H9 (cell line): Measurements from ENCODE around the gene HIPK2. TPM values are rescaled to one million over a fixed set of nuclear protein-coding genes. Genes with fewer than 3 reads are reported as not detected.
A peak's percentile ranks its signal among the peaks of the same experiment; 100 is the strongest.

ENCODE experiments used
- DNase-seq: peaks from one replicate; pipeline ENCODE4 v3.0.0-alpha.2; 2017
- H2AFZ ChIP-seq: one replicate; pipeline ENCODE4 v1.6.1; 2013; ENCODE audit warnings: mild to moderate bottlenecking, low read length, control low read depth, moderate library complexity
- H2AK5ac ChIP-seq: 2 replicates; pipeline ENCODE4 v1.6.1; 2013; ENCODE audit warnings: low read length, control low read depth, mixed read lengths; ENCODE audit not compliant: insufficient read length
- H2BK120ac ChIP-seq: one replicate; pipeline ENCODE4 v1.6.1; 2013; ENCODE audit warnings: low read depth, mild to moderate bottlenecking, low read length, control low read depth, inconsistent platforms; ENCODE audit not compliant: poor library complexity, severe bottlenecking
- H2BK12ac ChIP-seq: 2 replicates; pipeline ENCODE4 v1.6.1; 2013; ENCODE audit warnings: low read length, control low read depth, mixed read lengths, low read depth; ENCODE audit not compliant: insufficient read length
- H2BK15ac ChIP-seq: 2 replicates; pipeline ENCODE4 v1.6.1; 2013; ENCODE audit warnings: low read depth, low read length, control low read depth
- H2BK20ac ChIP-seq: one replicate; pipeline ENCODE4 v1.6.1; 2013; ENCODE audit warnings: low read depth, mild to moderate bottlenecking, low read length, control low read depth, inconsistent platforms; ENCODE audit not compliant: poor library complexity, severe bottlenecking
- H2BK5ac ChIP-seq: 2 replicates; pipeline ENCODE4 v1.6.1; 2013; ENCODE audit warnings: low read length, control low read depth, mixed read lengths; ENCODE audit not compliant: insufficient read length
- H3K14ac ChIP-seq: 2 replicates; pipeline ENCODE4 v1.6.1; 2013; ENCODE audit warnings: low read length, control low read depth; ENCODE audit not compliant: insufficient read depth
- H3K18ac ChIP-seq: 2 replicates; pipeline ENCODE4 v1.6.1; 2013; ENCODE audit warnings: low read depth, mild to moderate bottlenecking, mixed read lengths, low read length, control low read depth; ENCODE audit not compliant: insufficient read length
- H3K23ac ChIP-seq: 2 replicates; pipeline ENCODE4 v1.6.1; 2013; ENCODE audit warnings: low read length, control low read depth, mixed read lengths, low read depth; ENCODE audit not compliant: insufficient read length
- H3K23me2 ChIP-seq: 2 replicates; pipeline ENCODE4 v1.6.1; 2013; ENCODE audit warnings: low read depth, mild to moderate bottlenecking, mixed read lengths, low read length, control low read depth; ENCODE audit not compliant: insufficient read length, poor library complexity, severe bottlenecking
- H3K27ac ChIP-seq: 2 replicates; pipeline ENCODE4 v1.5.1; 2013; ENCODE audit warnings: low read length, control low read depth, mixed read lengths, low read depth; ENCODE audit not compliant: insufficient read length
- H3K27me3 ChIP-seq: 2 replicates; pipeline ENCODE4 v1.6.1; 2013; ENCODE audit warnings: low read length, control low read depth, inconsistent platforms; ENCODE audit not compliant: insufficient read depth
- H3K4ac ChIP-seq: 2 replicates; pipeline ENCODE4 v1.6.1; 2013; ENCODE audit warnings: low read depth, mild to moderate bottlenecking, control low read depth, inconsistent platforms, low read length, moderate library complexity
- H3K4me1 ChIP-seq: 2 replicates; pipeline ENCODE4 v1.6.1; 2013; ENCODE audit warnings: low read length, control low read depth, inconsistent platforms; ENCODE audit not compliant: insufficient read depth
- H3K4me2 ChIP-seq: 2 replicates; pipeline ENCODE4 v1.6.1; 2013; ENCODE audit warnings: low read length, control low read depth, mixed read lengths; ENCODE audit not compliant: insufficient read length, insufficient read depth
- H3K56ac ChIP-seq: 2 replicates; pipeline ENCODE4 v1.6.1; 2013; ENCODE audit warnings: low read depth, mild to moderate bottlenecking, mixed read lengths, low read length, control low read depth; ENCODE audit not compliant: insufficient read length
- H3K79me1 ChIP-seq: 2 replicates; pipeline ENCODE4 v1.6.1; 2013; ENCODE audit warnings: low read depth, mild to moderate bottlenecking, moderate library complexity, low read length, control low read depth, inconsistent platforms; ENCODE audit not compliant: insufficient read depth, poor library complexity, severe bottlenecking
- H3K79me2 ChIP-seq: 2 replicates; pipeline ENCODE4 v1.6.1; 2013; ENCODE audit warnings: low read length, control low read depth, inconsistent platforms; ENCODE audit not compliant: insufficient read depth
- H3K9ac ChIP-seq: 2 replicates; pipeline ENCODE4 v1.6.1; 2013; ENCODE audit warnings: low read length, control low read depth, mixed read lengths; ENCODE audit not compliant: insufficient read length; ENCODE audit errors: extremely low read depth
- H3K9me3 ChIP-seq: one replicate; pipeline ENCODE4 v1.6.1; 2013; ENCODE audit warnings: low read depth, low read length, inconsistent platforms; ENCODE audit not compliant: control insufficient read depth
- H3T11ph ChIP-seq: one replicate; pipeline ENCODE4 v1.6.1; 2013; ENCODE audit warnings: mild to moderate bottlenecking, low read length, control low read depth, inconsistent platforms
- H4K20me1 ChIP-seq: one replicate; pipeline ENCODE4 v1.6.1; 2013; ENCODE audit not compliant: control insufficient read depth, insufficient read length, insufficient read depth
- H4K5ac ChIP-seq: 2 replicates; pipeline ENCODE4 v1.6.1; 2013; ENCODE audit warnings: low read depth, mild to moderate bottlenecking, mixed read lengths, low read length, control low read depth; ENCODE audit not compliant: insufficient read length
- H4K8ac ChIP-seq: replicated peaks from 2 replicates; pipeline ENCODE4 v1.6.1; 2013; ENCODE audit warnings: low read length, control low read depth, mixed read lengths, low read depth; ENCODE audit not compliant: insufficient read length
- H4K91ac ChIP-seq: 2 replicates; pipeline ENCODE4 v1.6.1; 2013; ENCODE audit warnings: low read depth, mild to moderate bottlenecking, moderate library complexity, mixed read lengths, low read length, control low read depth; ENCODE audit not compliant: insufficient read length
- H3K27ac Mint-ChIP-seq, 3 experiments: 2 replicates in 2 of 3; 3 replicates in 1 of 3; pipeline ENCODE4 v1.8.0; 2020 to 2021; ENCODE audit warnings: mixed read lengths in 3 of 3, mild to moderate bottlenecking in 1 of 3, moderate library complexity in 1 of 3
- H3K27me3 Mint-ChIP-seq: 2 replicates; pipeline ENCODE4 v1.8.0; 2021; ENCODE audit warnings: low read depth, mild to moderate bottlenecking, moderate library complexity, mixed read lengths
- H3K36me3 Mint-ChIP-seq, 3 experiments: 2 replicates in 2 of 3; 3 replicates in 1 of 3; pipeline ENCODE4 v1.8.0; 2020 to 2021; ENCODE audit warnings: low read depth in 3 of 3, mixed read lengths in 3 of 3; ENCODE audit not compliant: insufficient read depth in 1 of 3
- H3K4me1 Mint-ChIP-seq, 2 experiments: 2 replicates each; pipeline ENCODE4 v1.8.0; 2020; ENCODE audit warnings: mixed read lengths in 2 of 2
- H3K4me3 Mint-ChIP-seq, 2 experiments: 2 replicates in 1 of 2; 3 replicates in 1 of 2; pipeline ENCODE4 v1.8.0; 2020 to 2021; ENCODE audit warnings: mild to moderate bottlenecking in 2 of 2, mixed read lengths in 2 of 2, moderate library complexity in 1 of 2
- H3K9me3 Mint-ChIP-seq, 2 experiments: 2 replicates in 1 of 2; 3 replicates in 1 of 2; pipeline ENCODE4 v1.8.0; 2020; ENCODE audit warnings: mild to moderate bottlenecking in 2 of 2, mixed read lengths in 2 of 2, moderate library complexity in 1 of 2
- CTCF ChIP-seq: fragments of 200-600 bp; sonication (generic); conservative IDR thresholded peaks from 3 replicates; pipeline ENCODE4 v1.8.0; 2021; ENCODE audit warnings: antibody characterized with exemption, mild to moderate bottlenecking
- WGBS: extraction: QIAGEN DNeasy Blood & Tissue Kit; methylation state at CpG from one replicate; pipeline ENCODE4 v1.1.7; 2013; ENCODE audit warnings: missing lambda C conversion rate, low lambda C conversion rate, mixed read lengths; ENCODE audit not compliant: insufficient read length; ENCODE audit errors: extremely low coverage; 5-methylcytosine and 5-hydroxymethylcytosine counted together
- total RNA-seq: library from RNA; stranded (reverse); gene quantifications from 2 replicates; pipeline ENCODE4 v1.2.1, GENCODE V29; 2021

HIPK2 gene
- total RNA-seq, 1 experiment from 2014 or later, result 21.9 TPM

- H3K9me3 Mint-ChIP-seq, result no peaks in the 10 kb centered on the region
- Histone ChIP-seq H4K20me1 (no peaks in the 10 kb centered on the region), H3K79me2 (no peaks in the 10 kb centered on the region), H2AFZ (no peak overlapping the region), H3K4ac (no peak overlapping the region), H3K27me3 (no peaks in the 10 kb centered on the region), H2BK5ac (no peak overlapping the region), H3K9ac (no peak overlapping the region), H4K8ac (no peak overlapping the region), H4K5ac (no peak overlapping the region), H2BK120ac (no peak overlapping the region), H2BK15ac (no peak overlapping the region), H4K91ac (no peak overlapping the region), H3K4me1 (peaks cover 4% of the 10 kb centered on the region; the same call in 1 of the 2 replicates), H3K23me2 (no peaks in the 10 kb centered on the region), H3K14ac (no peak overlapping the region; the same call in 1 of the 2 replicates), H3K9me3 (no peaks in the 10 kb centered on the region), H3K4me2 (no peak overlapping the region), H3K27ac (no peak overlapping the region), H3K79me1 (no peaks in the 10 kb centered on the region), H3T11ph (no peak overlapping the region), H2AK5ac (no peak overlapping the region), H2BK12ac (no peak overlapping the region), H3K18ac (no peak overlapping the region), H2BK20ac (no peak overlapping the region), H3K56ac (no peak overlapping the region), H3K23ac (no peak overlapping the region)
- no peak for TF ChIP-seq CTCF
- peak overlapping the region in 1 of 3 experiments; percentile 22; a peak in 1 of 7 replicates for H3K27ac Mint-ChIP-seq
- WGBS, result no CpG with 5 or more reads among the region's 11 CpGs
- no peaks in the 10 kb centered on the region; a peak in 1 of 7 replicates for H3K36me3 Mint-ChIP-seq
- H3K4me1 Mint-ChIP-seq, result peaks cover 20 to 29% of the 10 kb centered on the region in 2 experiments
- H3K27me3 Mint-ChIP-seq, result peaks cover 12% of the 10 kb centered on the region
- no peak for DNase-seq
- no peak overlapping the region; a peak in 1 of 5 replicates for H3K4me3 Mint-ChIP-seq
These were observed 233.2 kb downstream of the HIPK2 start for GRCh38 chr7:139544645-139545044.
